ENCODE data around the gene GRM4.

The GRM4 gene

DNA sequence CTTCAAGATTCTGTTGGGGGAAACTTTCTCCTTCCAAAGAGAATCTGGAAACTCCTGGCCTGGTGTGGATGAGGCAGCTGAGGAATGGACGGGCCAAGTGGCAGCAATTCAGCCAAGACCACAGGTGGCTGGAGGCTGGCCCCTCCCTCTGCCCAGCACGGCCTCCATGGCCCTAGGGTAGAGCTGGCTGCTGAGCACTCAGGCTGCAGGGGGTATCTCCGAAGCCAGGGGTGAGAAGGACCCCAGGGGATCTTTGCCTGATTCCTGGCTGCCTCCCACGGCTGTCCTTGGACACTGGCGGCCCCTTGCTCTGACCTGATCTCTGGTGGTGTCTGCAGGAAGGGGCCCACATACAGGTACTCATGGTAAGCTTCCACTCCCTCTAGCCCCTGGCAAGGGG, 39.0 kb downstream of the GRM4 start:
- H3K27ac Mint-ChIP-seq, result no peak overlapping the region
- H3K9me3 Mint-ChIP-seq, result no peaks in the 10 kb centered on the region
- peaks cover 4% of the 10 kb centered on the region for H3K27me3 Mint-ChIP-seq
- H3K4me3 Mint-ChIP-seq, result no peak overlapping the region
- no peaks in the 10 kb centered on the region for H3K4me1 Mint-ChIP-seq
- H3K36me3 Mint-ChIP-seq, result no peaks in the 10 kb centered on the region

DNA sequence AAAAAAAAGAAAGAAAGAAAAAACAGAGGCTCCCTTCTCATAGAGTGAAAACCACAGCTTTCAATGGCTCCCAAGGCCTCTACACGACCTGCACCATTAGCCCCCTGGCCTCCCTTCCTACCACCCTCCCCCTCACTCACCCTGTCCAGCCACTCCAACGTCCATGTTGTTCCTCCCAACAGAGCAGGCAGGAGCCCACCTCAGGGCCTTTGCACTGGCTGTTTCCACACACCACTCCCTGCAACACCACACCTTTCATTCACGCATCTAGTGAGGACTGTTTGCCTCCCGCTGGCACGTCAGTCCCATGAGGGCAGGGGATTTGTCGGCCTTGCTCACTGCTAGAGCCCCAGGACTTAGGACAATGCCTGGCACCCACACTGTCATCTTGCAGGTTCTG, 39.5 kb downstream of the GRM4 start:
- Mint-ChIP-seq H3K36me3 (no peaks in the 10 kb centered on the region), H3K4me1 (no peaks in the 10 kb centered on the region), H3K27ac (no peak overlapping the region), H3K4me3 (no peak overlapping the region), H3K27me3 (peaks cover 4% of the 10 kb centered on the region), H3K9me3 (no peaks in the 10 kb centered on the region)

- Mint-ChIP-seq H3K27me3 (no peaks in the 10 kb centered on the region), H3K36me3 (no peaks in the 10 kb centered on the region), H3K9me3 (no peaks in the 10 kb centered on the region), H3K4me1 (no peaks in the 10 kb centered on the region), H3K27ac (no peak overlapping the region), H3K4me3 (no peak overlapping the region)
Measured at GRCh38 chr6:34104628-34105027, 41.3 kb downstream of the GRM4 start.

DNA sequence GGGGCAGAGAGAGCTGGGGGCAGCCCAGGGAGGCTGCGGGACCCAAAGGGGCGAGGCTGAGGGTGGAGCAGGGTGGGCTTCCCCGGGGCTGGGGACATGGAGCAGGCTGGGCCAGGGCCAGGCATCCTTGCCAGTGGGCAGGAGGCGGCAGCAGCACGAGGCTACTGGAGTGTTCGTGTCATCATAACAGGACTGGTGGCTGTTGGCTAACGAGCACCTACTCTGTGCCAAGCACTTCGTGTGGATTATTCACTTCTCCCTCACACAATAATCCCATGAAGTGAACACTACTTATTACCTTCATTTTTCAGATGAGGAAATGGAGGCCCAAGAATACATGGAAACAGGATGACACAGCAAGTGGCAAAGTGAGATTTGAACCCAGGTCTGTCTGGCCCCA, 41.7 kb downstream of the GRM4 start:
- no peaks in the 10 kb centered on the region for H3K9me3 Mint-ChIP-seq
- no peak overlapping the region for H3K27ac Mint-ChIP-seq
- no peaks in the 10 kb centered on the region for H3K4me1 Mint-ChIP-seq
- H3K36me3 Mint-ChIP-seq, result no peaks in the 10 kb centered on the region
- H3K27me3 Mint-ChIP-seq, result no peaks in the 10 kb centered on the region
- H3K4me3 Mint-ChIP-seq, result no peak overlapping the region

- Mint-ChIP-seq H3K9me3 (no peaks in the 10 kb centered on the region), H3K4me3 (no peak overlapping the region), H3K4me1 (no peaks in the 10 kb centered on the region), H3K27ac (no peak overlapping the region), H3K36me3 (no peaks in the 10 kb centered on the region), H3K27me3 (no peaks in the 10 kb centered on the region)
Measured at GRCh38 chr6:34103321-34103720, 42.6 kb downstream of the GRM4 start.

GRCh38 chr6:34102696-34103095, 43.2 kb downstream of the GRM4 start:
- H3K27ac Mint-ChIP-seq, result no peak overlapping the region
- H3K27me3 Mint-ChIP-seq, result no peaks in the 10 kb centered on the region
- no peaks in the 10 kb centered on the region for H3K4me1 Mint-ChIP-seq
- no peaks in the 10 kb centered on the region for H3K9me3 Mint-ChIP-seq
- no peak overlapping the region for H3K4me3 Mint-ChIP-seq
- H3K36me3 Mint-ChIP-seq, result no peaks in the 10 kb centered on the region

- no peaks in the 10 kb centered on the region for H3K4me1 Mint-ChIP-seq
- H3K27ac Mint-ChIP-seq, result no peak overlapping the region
- H3K9me3 Mint-ChIP-seq, result no peaks in the 10 kb centered on the region
- no peaks in the 10 kb centered on the region for H3K36me3 Mint-ChIP-seq
- no peaks in the 10 kb centered on the region for H3K27me3 Mint-ChIP-seq
- no peak overlapping the region for H3K4me3 Mint-ChIP-seq
Measured at GRCh38 chr6:34102099-34102656, 43.7 kb downstream of the GRM4 start.

GRCh38 chr6:34100788-34101187, 45.1 kb downstream of the GRM4 start:
- Mint-ChIP-seq H3K4me1 (no peaks in the 10 kb centered on the region), H3K4me3 (no peak overlapping the region), H3K36me3 (no peaks in the 10 kb centered on the region), H3K27ac (no peak overlapping the region), H3K27me3 (peaks cover 6% of the 10 kb centered on the region), H3K9me3 (no peaks in the 10 kb centered on the region)

DNA sequence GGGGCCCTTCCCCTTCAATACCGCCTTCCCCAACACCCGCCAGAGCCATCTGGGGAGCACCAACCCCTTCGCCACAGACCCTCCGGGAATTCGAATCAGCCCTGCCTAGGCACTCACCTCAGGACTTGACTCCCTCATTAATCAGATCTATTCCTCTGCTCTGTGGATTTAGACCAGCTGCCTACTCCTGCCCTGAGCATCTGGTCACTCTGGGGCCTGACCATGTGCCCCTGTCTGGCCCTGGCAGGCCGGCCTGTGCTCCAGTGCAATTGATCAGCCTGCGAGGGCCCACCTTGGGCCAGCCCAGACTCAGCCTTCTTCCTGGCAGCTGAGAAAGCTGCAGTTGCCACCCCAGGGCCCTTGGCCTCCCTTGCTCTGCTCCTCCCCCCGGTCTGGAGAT, 46.0 kb downstream of the GRM4 start:
- Mint-ChIP-seq H3K27ac (no peak overlapping the region), H3K4me1 (no peaks in the 10 kb centered on the region), H3K27me3 (peaks cover 12% of the 10 kb centered on the region)

GRCh38 chr6:34098045-34098936, 47.6 kb downstream of the GRM4 start:
- Mint-ChIP-seq H3K4me1 (no peaks in the 10 kb centered on the region), H3K27ac (no peak overlapping the region), H3K4me3 (no peak overlapping the region)

More for the DNA sequence above, 46.0 kb downstream of the GRM4 start:
- Mint-ChIP-seq H3K9me3 (no peaks in the 10 kb centered on the region), H3K4me3 (no peak overlapping the region), H3K36me3 (no peaks in the 10 kb centered on the region)

GRCh38 chr6:34096814-34097213, 49.1 kb downstream of the GRM4 start:
- no peak overlapping the region for H3K27ac Mint-ChIP-seq
- no peaks in the 10 kb centered on the region for H3K36me3 Mint-ChIP-seq
- H3K27me3 Mint-ChIP-seq, result peaks cover 13% of the 10 kb centered on the region
- H3K9me3 Mint-ChIP-seq, result no peaks in the 10 kb centered on the region
- H3K4me3 Mint-ChIP-seq, result no peak overlapping the region
- no peaks in the 10 kb centered on the region for H3K4me1 Mint-ChIP-seq

More at GRCh38 chr6:34098045-34098936, 47.6 kb downstream of the GRM4 start:
- H3K27me3 Mint-ChIP-seq, result peaks cover 12% of the 10 kb centered on the region
- no peaks in the 10 kb centered on the region for H3K9me3 Mint-ChIP-seq
- no peaks in the 10 kb centered on the region for H3K36me3 Mint-ChIP-seq

- Mint-ChIP-seq H3K36me3 (no peaks in the 10 kb centered on the region), H3K27ac (no peak overlapping the region), H3K9me3 (no peaks in the 10 kb centered on the region), H3K4me3 (no peak overlapping the region), H3K4me1 (no peaks in the 10 kb centered on the region), H3K27me3 (peaks cover 13% of the 10 kb centered on the region)
Measured at GRCh38 chr6:34096193-34096592, 49.7 kb downstream of the GRM4 start.

- Mint-ChIP-seq H3K4me3 (no peak overlapping the region), H3K27ac (no peak overlapping the region), H3K9me3 (no peaks in the 10 kb centered on the region), H3K4me1 (no peaks in the 10 kb centered on the region), H3K27me3 (peaks cover 13% of the 10 kb centered on the region), H3K36me3 (no peaks in the 10 kb centered on the region)
Measured at GRCh38 chr6:34095741-34096140, 50.1 kb downstream of the GRM4 start.

GRCh38 chr6:34095136-34095505, 50.8 kb downstream of the GRM4 start:
- no peak overlapping the region for H3K4me3 Mint-ChIP-seq
- H3K27me3 Mint-ChIP-seq, result peaks cover 13% of the 10 kb centered on the region
- no peaks in the 10 kb centered on the region for H3K4me1 Mint-ChIP-seq
- H3K36me3 Mint-ChIP-seq, result no peaks in the 10 kb centered on the region
- H3K27ac Mint-ChIP-seq, result no peak overlapping the region
- no peaks in the 10 kb centered on the region for H3K9me3 Mint-ChIP-seq

- Mint-ChIP-seq H3K4me3 (no peak overlapping the region), H3K9me3 (no peaks in the 10 kb centered on the region)
Measured at GRCh38 chr6:34094474-34095135, 51.3 kb downstream of the GRM4 start.

GRCh38 chr6:34093854-34094430, 51.9 kb downstream of the GRM4 start:
- H3K4me3 Mint-ChIP-seq, result no peak overlapping the region
- peak overlapping the region; percentile 35 for H3K27ac Mint-ChIP-seq
- H3K36me3 Mint-ChIP-seq, result no peaks in the 10 kb centered on the region

More at GRCh38 chr6:34094474-34095135, 51.3 kb downstream of the GRM4 start:
- no peaks in the 10 kb centered on the region for H3K36me3 Mint-ChIP-seq
- H3K27me3 Mint-ChIP-seq, result peaks cover 13% of the 10 kb centered on the region
- H3K4me1 Mint-ChIP-seq, result no peaks in the 10 kb centered on the region
- no peak overlapping the region for H3K27ac Mint-ChIP-seq

More at GRCh38 chr6:34093854-34094430, 51.9 kb downstream of the GRM4 start:
- Mint-ChIP-seq H3K9me3 (no peaks in the 10 kb centered on the region), H3K27me3 (peaks cover 13% of the 10 kb centered on the region), H3K4me1 (no peaks in the 10 kb centered on the region)
